DND-41 (cell line): ENCODE results near the gene ACAD10.

Experiments used
- ATAC-seq: fragments of 200-7000 bp; cut with Tn5 transposase; 3 replicates; pipeline ENCODE4 v1.9.1; 2021; ENCODE audit warnings: low read depth; ENCODE audit not compliant: insufficient read depth
- DNase-seq: peaks from one replicate; pipeline ENCODE4 v3.0.0-alpha.2; 2020
- H2AFZ ChIP-seq: 2 replicates; pipeline ENCODE4 v1.6.0; 2012; ENCODE audit warnings: low read depth, low read length
- H3K27ac ChIP-seq: 2 replicates; pipeline ENCODE4 v1.5.1; 2012; ENCODE audit warnings: low read length, inconsistent platforms
- H3K27me3 ChIP-seq: fragments of 200-600 bp; sonication (generic); 2 replicates; pipeline ENCODE4 v1.6.0; 2012; ENCODE audit warnings: low read length, mild to moderate bottlenecking, inconsistent platforms; ENCODE audit not compliant: insufficient read depth, poor library complexity
- H3K36me3 ChIP-seq: 2 replicates; pipeline ENCODE4 v1.5.1; 2012; ENCODE audit warnings: low read length, inconsistent platforms; ENCODE audit not compliant: insufficient read depth
- H3K4me1 ChIP-seq: 2 replicates; pipeline ENCODE4 v1.5.1; 2012; ENCODE audit warnings: mild to moderate bottlenecking, low read length; ENCODE audit not compliant: insufficient read depth
- H3K4me2 ChIP-seq: 2 replicates; pipeline ENCODE4 v1.6.0; 2012; ENCODE audit warnings: mild to moderate bottlenecking, moderate library complexity, low read length, inconsistent platforms; ENCODE audit not compliant: insufficient read depth
- H3K4me3 ChIP-seq, 2 experiments: fragments of 200-600 bp in 1 of 2; shearing (Covaris generic) in 1 of 2; 2 replicates each; pipeline ENCODE4 v1.5.1; 2012 to 2016; ENCODE audit warnings: inconsistent platforms in 2 of 2, low read length in 2 of 2, mild to moderate bottlenecking in 2 of 2, low read depth in 1 of 2, moderate library complexity in 1 of 2
- H3K79me2 ChIP-seq: 2 replicates; pipeline ENCODE4 v1.6.0; 2012; ENCODE audit warnings: low read length, inconsistent platforms; ENCODE audit not compliant: insufficient read depth
- H3K9ac ChIP-seq: 2 replicates; pipeline ENCODE4 v1.6.0; 2012; ENCODE audit warnings: low read depth, mild to moderate bottlenecking, inconsistent platforms, low read length, moderate library complexity
- H3K9me3 ChIP-seq: 2 replicates; pipeline ENCODE4 v1.5.1; 2012; ENCODE audit warnings: low read length, moderate library complexity, mild to moderate bottlenecking, inconsistent platforms; ENCODE audit not compliant: insufficient read depth, severe bottlenecking
- H4K20me1 ChIP-seq: 2 replicates; pipeline ENCODE4 v1.6.0; 2012; ENCODE audit warnings: low read length; ENCODE audit not compliant: insufficient read depth
- EZH2 ChIP-seq: IDR thresholded peaks from 3 replicates; pipeline ENCODE4 v1.6.1; 2012; ENCODE audit warnings: borderline replicate concordance, low read depth, mild to moderate bottlenecking, moderate library complexity, low read length, inconsistent platforms; ENCODE audit not compliant: severe bottlenecking
- TF ChIP-seq, protein P1 (sequence below): IDR thresholded peaks from 2 replicates; pipeline ENCODE4 v1.5.1; 2012; ENCODE audit warnings: borderline replicate concordance, low read length, moderate library complexity, mild to moderate bottlenecking; ENCODE audit not compliant: poor library complexity, severe bottlenecking; ENCODE audit errors: extremely low read depth

ACAD10 gene

DNA sequence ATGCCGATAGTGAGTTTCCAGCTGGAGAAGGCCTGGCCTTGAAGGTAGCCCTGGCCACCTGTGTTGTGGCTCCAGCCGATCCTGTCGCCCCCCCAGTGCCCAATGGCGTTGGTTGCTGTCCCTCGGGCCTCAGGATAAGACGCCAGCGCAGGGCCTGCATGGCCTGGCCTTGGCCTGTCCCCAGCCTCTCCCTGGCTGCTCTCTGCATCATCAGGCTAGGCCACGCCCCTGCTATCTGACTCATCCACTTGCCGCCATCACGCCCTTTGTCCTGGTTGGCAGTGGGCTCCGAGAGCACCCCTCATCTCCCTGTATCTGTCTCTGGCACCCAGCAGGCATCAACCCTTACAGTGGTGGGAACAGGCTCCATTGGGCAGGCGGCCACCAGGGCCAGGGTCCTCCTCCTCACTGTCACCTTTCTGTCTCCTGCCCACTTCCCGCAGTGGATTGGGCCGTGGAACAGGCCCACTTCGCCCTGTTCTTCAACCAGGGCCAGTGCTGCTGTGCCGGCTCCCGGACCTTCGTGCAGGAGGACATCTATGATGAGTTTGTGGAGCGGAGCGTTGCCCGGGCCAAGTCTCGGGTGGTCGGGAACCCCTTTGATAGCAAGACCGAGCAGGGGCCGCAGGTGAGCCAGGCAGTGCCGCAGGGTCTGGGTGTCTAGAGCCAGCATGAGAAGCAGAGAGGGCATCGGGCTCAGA is 106.5 kb downstream of the ACAD10 start:
- H3K36me3 ChIP-seq, result no peaks in the 10 kb centered on the region
- ATAC-seq (no peak), DNase-seq (no peak)
- H4K20me1 ChIP-seq, result no peaks in the 10 kb centered on the region
- H2AFZ ChIP-seq, result no peak overlapping the region
- no peak for TF ChIP-seq EZH2
- TF ChIP-seq, protein P1, sequence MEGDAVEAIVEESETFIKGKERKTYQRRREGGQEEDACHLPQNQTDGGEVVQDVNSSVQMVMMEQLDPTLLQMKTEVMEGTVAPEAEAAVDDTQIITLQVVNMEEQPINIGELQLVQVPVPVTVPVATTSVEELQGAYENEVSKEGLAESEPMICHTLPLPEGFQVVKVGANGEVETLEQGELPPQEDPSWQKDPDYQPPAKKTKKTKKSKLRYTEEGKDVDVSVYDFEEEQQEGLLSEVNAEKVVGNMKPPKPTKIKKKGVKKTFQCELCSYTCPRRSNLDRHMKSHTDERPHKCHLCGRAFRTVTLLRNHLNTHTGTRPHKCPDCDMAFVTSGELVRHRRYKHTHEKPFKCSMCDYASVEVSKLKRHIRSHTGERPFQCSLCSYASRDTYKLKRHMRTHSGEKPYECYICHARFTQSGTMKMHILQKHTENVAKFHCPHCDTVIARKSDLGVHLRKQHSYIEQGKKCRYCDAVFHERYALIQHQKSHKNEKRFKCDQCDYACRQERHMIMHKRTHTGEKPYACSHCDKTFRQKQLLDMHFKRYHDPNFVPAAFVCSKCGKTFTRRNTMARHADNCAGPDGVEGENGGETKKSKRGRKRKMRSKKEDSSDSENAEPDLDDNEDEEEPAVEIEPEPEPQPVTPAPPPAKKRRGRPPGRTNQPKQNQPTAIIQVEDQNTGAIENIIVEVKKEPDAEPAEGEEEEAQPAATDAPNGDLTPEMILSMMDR, result no peak
- no peaks in the 10 kb centered on the region for H3K79me2 ChIP-seq
- no peak overlapping the region for H3K27ac ChIP-seq
- H3K27me3 ChIP-seq, result no peaks in the 10 kb centered on the region
- H3K4me3 ChIP-seq, result no peak overlapping the region
- no peaks in the 10 kb centered on the region for H3K4me1 ChIP-seq
- no peak overlapping the region for H3K4me2 ChIP-seq
- H3K9ac ChIP-seq, result no peak overlapping the region
- no peaks in the 10 kb centered on the region for H3K9me3 ChIP-seq

DNA sequence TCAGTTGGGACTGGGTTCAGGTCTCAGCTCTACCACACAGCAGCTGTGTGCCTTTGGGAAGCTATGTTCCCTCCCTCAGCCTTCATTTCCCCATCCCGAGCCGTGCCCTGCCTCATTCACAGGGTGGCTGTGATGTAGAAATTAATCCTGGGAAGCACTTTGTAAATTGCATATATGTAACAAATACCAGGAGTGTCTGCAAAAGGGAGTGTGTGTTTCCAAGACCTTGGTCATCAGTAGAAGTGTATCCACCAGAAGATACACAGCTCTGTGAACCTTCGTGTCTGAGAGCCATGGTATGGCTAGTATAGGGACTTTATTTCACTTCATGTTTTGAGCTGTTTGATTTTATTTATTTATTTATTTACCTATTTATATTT is 107.0 kb downstream of the ACAD10 start:
- Histone ChIP-seq H3K4me1 (no peaks in the 10 kb centered on the region), H3K4me3 (no peak overlapping the region), H3K27ac (no peak overlapping the region), H3K27me3 (no peaks in the 10 kb centered on the region), H3K79me2 (no peaks in the 10 kb centered on the region), H3K36me3 (no peaks in the 10 kb centered on the region), H3K9me3 (no peaks in the 10 kb centered on the region), H2AFZ (no peak overlapping the region), H3K9ac (no peak overlapping the region), H4K20me1 (no peaks in the 10 kb centered on the region), H3K4me2 (no peak overlapping the region)
- no peak for TF ChIP-seq EZH2
- TF ChIP-seq, protein P1, result no peak
- DNase-seq (no peak), ATAC-seq (no peak)

DNA sequence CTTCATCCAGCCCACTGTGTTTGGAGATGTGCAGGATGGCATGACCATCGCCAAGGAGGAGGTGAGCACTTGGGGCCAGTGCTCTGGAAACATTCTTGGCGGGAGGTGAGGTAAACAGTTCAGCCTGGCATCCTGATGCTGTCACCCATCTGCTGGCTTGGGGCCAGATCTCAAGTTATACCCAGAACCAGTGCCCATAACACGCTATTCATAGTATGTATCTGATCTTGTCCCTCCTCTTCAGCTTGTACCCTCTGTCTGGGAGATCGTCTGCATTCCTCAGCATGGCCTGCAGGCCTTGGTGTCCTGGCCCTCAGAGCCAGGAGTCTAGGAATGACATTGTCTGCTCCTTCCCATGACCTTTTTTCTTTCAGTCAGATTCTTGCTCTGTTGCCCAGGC is 112.3 kb downstream of the ACAD10 start:
- no peaks in the 10 kb centered on the region for H3K36me3 ChIP-seq
- DNase-seq (no peak), ATAC-seq (no peak)

More for the DNA sequence above, 112.3 kb downstream of the ACAD10 start:
- no peaks in the 10 kb centered on the region for H3K79me2 ChIP-seq
- H3K4me3 ChIP-seq, result no peak overlapping the region
- no peak overlapping the region for H2AFZ ChIP-seq
- TF ChIP-seq EZH2, result no peak
- TF ChIP-seq, protein P1, result no peak
- H3K4me2 ChIP-seq, result no peak overlapping the region
- no peaks in the 10 kb centered on the region for H4K20me1 ChIP-seq
- H3K27me3 ChIP-seq, result no peaks in the 10 kb centered on the region
- H3K4me1 ChIP-seq, result no peaks in the 10 kb centered on the region
- no peak overlapping the region for H3K27ac ChIP-seq
- no peak overlapping the region for H3K9ac ChIP-seq
- H3K9me3 ChIP-seq, result no peaks in the 10 kb centered on the region
